ENCODE data around the gene SLMAP.
"Not testable (repeated sequence)": the region's sequence is repeated elsewhere in the genome, so short reads cannot be mapped to it uniquely, and the experiment has no call there.

The SLMAP gene

DNA sequence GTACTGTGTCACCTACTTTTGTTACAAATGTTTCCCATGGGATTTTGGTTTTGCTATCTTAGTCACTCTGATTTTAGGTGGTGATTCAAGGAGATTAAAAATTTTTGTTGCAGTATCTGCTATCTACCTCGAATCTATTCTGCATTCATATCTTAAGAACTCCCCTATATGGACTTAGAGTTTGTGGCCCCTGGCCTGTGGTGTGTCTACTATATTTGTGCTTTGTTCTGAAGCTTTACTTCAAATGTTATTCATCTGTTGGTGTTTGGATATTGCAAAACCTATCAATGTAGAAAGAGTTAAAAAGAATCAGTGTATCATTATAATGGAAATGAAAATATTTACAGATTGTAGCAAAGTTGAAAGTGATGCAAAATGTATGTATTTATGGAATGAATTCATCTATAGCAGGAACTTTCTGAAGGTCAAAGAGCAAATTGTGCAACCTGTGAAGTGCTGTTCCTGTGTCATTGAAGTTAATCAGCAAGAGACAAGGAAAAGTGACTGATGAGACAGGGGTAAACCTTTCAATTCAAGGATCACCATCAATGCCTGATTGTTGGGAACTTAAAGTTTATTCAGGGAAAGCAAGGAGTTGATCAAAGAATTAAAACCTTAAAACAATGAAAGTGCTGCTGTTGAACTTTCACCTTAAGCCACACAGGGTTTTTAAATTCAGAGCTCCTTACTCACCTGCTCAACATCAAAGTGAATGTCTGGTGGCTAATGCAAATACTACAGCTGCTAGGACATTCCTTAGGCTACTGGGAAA, 71.0 kb downstream of the SLMAP start:
- peak; percentile 49 for DNase-seq (ENCODE audit: low spot score)

DNA sequence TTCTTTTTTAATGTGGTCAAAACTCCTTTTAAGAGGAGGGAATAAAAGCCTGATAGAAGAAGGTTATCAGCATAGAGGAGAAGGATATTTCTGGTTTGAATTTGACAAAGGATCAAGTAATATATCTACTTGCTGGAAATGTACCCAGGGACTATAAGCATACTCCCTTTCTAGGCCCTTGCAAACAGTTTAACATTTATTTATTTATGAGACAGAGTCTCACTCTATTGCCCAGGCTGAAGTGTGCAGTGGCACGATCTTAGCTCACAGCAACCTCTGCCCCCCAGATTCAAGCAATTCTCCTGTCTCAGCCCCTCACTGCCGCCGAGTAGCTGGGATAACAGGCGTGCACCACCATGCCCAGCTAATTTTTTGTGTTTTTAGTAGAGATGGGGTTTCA, 71.6 kb downstream of the SLMAP start:
- no peak for DNase-seq (ENCODE audit: low spot score)

DNA sequence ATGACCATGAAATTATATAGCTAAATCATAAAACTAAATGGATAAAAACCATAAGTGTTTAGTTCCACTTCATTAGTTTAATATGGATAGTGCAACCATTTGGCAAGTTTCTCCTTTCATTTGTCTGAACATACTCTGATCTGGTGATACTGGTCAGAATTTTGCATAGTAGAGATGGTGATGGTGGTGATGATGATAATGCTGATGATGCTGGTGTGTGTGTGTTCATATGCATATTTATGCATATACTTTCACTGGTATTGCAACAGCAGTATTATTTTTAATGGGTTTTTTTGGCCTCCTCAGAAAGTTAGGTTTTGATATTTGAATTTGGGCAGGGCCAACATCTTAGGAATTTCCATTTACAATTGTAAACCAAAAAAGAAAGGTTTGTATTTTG, 76.4 kb downstream of the SLMAP start:
- no peak for DNase-seq (ENCODE audit: low spot score)

DNA sequence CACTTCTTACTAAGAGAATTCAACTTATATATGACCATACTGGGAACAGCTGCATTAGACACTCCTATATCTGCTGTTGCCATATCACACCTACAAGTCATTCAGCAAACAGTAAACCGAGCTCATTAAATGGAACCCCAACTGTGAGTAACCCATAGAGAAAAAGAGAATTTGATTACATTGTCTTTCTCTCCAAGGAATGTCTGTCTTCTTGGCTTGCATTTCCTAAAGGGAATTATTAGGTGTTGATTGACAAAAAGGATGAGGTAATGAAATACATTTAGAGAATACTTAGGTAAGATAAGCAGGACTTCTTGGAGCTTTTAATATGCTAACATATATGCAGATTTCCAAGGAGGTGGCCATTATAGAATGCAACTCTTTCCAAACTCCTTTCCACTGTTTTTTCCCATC, 76.8 kb downstream of the SLMAP start:
- no peak for DNase-seq (ENCODE audit: low spot score)

DNA sequence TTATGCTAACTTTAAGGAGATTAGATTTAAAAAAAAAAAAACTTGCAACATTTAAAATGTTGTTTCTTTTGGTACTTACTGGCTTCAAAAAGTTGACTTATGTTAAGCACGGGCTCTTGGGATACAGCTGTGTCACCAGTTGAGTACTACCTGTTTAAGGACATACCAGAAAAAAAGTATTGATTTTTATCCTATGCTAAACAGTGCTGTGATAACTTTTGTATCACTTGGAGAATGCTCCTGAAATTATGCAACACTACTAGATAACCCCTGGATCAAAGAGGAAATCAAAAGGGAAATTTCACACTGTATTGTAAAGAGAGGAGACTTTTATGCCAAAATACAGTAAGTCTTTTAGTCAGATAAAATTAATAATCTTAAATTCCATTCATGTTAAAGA, 77.7 kb downstream of the SLMAP start:
- DNase-seq (ENCODE audit: low spot score): no peak

DNA sequence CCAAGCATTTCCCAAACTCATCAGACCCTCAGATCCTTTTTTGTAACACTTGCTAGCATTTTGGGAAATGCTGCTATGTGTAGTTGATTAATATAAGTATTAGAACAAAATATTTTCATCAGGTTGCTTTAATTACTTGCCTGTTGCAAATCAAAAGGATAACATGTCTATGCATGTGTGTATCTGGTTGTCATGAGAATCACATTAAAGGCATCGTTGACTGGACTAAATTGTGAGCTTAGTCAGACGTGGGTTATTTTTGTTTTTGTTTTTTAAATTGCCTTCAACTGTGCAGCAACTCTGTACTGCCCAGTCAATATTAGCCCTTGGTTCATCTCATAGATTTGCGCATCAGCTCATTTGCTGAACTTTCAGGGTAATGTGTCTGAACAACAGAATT, 81.6 kb downstream of the SLMAP start:
- no peak for DNase-seq (ENCODE audit: low spot score)

DNA sequence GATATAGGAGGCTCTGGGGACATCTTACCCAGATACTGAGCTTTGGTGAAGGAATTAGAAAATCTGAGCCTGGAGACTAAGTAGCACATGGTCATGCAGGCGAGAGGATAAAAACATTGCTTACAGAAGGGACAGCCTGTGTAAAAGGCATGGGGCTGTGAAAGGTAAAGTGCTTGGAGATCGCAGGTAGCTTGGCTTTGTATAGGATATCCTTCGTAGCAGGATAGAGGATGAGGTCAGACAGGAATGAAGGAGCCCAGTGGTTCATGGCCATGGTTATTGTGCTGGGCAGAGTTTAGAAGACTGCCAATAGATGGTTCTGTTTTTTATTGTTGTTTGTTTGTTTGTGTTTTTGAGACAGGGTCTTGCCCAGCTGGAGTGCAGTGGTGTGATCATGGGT, 82.5 kb downstream of the SLMAP start:
- DNase-seq (ENCODE audit: low spot score): no peak

DNA sequence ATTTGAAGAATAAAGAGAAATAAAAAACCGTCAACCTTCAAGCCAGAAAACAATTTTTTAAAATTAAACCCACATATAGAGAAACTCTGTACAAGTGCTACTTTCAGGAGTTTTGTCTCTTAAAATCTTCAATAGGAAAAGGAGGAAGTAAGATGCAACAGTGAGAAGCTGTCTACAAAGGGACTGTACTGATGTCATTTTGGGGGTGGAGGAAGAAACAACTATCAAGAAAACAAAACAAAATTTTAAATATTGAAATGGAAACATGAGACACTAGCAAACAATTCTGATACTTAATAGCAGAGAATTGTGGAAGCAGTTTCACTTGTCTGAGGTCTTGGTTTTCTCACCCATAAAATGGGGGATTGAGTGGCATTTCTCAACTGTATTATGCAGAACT, 84.4 kb downstream of the SLMAP start:
- no peak for DNase-seq (ENCODE audit: low spot score)

DNA sequence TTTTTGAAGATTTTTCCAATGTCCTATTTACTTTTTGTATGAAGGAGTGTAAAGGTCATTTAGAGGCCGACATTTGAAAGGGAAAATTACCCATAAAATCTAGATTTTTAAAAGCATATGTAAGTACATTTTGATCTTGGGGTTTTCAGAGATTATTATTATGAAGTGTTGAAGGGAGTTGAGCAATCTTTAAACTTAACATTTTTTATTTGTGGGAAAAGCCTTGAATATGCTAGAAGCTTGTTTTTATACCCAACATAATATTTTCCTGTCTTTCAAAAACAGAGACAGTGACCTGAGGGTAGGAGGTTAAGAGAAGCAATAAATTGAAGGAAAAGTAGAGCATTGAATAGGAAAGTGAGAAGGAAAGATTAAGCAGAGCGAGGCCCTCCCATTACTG, 85.7 kb downstream of the SLMAP start:
- no peak for DNase-seq (ENCODE audit: low spot score)

DNA sequence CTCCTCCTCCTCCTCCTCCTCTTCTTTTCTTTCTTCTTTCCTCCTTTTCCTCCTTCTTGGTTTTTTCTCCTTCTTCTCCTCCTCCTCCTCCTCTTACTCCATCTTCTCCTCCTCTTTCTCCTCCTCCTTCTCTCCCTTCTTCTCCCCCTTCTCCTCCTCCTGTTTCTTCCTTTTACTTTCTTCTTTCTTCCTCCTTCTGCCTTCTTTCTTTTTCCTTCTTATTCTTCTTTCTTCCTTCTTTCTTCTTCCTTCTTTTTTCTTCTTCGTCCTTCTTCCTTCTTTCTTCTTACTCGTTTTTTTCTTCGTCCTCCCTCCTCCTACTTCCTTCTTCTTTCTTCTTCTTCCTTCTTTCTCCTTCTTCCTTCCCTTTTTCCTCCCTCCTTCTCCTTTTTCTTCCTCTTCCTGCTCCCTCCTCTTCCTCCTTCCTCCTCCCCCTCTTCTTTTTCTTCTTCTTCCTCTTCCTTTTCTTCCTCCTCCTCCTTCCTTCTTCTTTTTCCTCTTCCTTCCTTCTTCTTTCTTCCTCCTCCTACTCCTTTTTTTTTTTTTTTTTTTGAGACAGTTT, 92.1 kb downstream of the SLMAP start:
- no peak for DNase-seq (ENCODE audit: low spot score)

DNA sequence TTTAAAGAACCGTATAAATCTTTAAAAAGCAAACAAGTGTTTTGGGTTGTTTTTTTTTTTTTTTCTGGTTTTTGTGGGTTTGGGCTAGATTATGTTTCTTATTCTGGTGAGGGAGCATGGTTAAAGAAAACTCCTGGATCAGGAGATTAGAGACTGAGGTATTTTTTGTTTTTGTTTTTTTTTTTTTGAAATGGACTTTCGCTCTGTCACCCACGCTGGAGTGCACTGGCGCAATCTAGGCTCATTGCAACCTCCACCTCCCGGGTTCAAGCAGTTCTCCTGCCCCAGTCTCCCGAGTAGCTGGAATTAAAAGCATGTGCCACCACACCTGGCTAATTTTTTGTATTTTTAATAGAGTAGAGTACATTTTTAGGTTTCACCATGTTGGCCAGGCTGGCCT, 95.2 kb downstream of the SLMAP start:
- DNase-seq (ENCODE audit: low spot score): no peak

DNA sequence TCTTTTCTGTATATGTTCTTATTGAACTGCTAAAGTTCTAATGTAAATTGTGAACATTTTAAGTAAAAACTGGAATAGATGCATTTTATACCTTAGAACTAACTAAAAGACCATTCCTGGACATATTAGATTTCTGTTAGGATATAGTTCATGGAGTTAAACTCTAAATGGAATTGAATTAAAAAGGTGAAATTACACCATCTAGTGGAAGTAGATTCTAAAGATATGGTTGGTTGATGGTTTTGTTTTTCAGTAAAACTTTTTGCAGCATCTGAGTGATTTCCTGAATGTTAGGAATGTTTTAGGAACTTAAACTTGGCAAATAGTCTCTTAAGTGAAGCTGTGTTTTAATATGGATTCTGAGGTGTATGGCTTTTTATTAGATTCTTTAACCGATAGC, 96.8 kb downstream of the SLMAP start:
- DNase-seq (ENCODE audit: low spot score): peak; percentile 10

DNA sequence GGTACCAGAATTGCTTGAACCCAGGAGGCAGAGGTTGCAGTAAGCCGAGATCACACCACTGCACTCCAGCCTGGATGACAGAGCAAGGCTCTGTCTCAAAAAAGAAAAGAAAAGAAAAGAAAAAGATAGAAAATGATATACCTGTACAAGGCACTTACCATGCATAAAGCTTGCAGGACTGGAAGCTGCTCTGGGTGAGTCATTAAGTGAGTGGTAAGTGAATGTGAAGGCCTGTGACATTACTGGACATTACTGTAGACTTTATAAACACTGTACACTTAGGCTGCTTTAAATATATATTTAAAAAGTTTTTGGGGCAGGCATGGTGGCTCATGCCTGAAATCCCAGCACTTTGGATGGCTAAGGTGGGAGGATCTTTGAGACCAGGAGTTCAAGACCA, 99.2 kb downstream of the SLMAP start:
- no peak for DNase-seq (ENCODE audit: low spot score)

DNA sequence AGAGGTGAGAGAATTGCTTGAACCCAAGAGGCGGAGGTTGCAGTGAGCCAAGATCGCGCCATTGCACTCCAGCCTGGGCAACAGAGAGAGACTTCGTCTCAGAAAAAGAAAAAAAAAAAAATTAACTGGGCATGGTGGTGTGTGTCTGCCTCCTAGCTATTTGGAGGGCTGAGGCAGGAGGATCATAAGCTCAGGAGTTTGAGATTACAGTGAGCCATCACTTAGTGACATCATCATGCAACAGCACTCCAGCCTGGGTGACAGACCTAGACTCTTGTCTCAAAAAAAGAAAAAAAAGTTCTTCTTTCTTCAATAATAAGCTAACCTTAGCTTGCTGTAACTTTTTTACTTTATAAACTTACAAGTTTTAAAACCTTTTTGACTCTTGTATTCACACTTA, 99.8 kb downstream of the SLMAP start:
- DNase-seq (ENCODE audit: low spot score): no peak

DNA sequence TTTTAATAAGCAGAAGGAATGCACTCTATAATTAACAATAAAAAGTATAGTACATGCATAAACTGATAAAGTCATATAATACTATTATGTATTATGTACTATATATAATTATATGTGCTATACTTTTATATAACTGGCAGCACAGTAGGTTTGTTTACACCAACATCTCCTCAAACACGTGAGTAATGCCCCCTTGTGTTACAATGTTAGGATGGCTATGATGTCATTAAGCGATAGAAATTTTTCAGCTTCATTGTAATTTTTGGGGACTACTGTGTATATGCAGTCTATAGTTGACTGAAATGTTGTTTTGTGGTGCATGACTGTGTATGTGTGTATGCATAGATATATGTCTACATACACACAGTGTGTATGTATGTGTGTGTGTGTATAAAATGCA, 100.6 kb downstream of the SLMAP start:
- DNase-seq (ENCODE audit: low spot score): no peak

DNA sequence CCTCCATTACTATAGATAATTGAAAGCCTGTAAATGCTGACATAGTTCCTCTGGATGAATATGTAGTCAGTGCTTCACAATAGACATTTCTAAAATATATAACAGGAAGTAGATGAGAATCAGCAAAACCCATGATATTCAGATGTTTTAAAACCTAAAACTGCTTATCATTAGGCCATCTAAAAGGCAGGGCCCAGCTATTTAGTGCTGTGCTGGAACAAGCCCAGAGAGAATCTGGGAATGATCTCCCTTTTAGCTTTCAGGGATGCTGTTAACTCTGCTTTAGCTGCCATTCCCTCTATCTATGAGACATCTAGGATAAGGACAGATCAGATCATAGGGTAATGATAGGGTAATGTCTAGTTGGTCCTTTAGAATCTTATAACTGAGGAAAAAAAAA, 106.8 kb downstream of the SLMAP start:
- no peak for DNase-seq (ENCODE audit: low spot score)

DNA sequence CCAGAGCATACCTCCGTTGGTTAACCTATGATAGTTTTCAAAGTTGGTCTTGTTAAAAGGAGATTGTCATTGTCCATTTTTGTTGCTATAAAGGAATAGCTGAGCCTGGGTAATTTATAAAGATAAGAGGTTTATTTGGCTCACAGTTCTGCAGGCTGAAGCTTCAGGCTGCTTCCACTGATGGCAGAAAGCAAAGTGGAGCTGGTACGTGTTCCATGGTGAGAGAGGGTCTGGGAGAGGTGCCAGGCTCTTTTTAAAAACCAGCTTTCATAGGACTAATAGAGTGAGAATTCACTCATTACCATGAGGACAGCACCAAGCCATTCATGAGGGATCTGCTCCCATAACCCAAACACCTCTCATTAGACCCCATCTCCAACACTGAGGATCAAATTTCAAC, 107.3 kb downstream of the SLMAP start:
- no peak for DNase-seq (ENCODE audit: low spot score)

DNA sequence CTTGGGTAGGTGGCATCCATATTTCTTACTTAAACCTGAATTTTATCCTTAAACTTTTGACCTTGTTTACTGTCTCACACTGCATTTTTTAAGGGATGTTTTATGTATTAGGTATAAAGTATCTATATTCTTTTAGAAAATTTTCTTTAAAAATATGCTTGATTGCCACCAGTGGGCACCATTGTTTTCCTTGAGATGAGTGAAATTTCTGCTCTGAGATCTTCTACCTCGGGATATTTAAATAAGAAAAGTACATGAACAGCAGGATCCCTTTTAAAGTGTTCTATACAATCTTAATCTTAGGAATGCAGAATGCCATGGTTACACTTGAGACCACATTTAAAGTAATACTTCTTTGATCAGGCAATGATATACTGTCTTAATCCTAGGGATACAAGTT, 108.7 kb downstream of the SLMAP start:
- no peak for DNase-seq (ENCODE audit: low spot score)

DNA sequence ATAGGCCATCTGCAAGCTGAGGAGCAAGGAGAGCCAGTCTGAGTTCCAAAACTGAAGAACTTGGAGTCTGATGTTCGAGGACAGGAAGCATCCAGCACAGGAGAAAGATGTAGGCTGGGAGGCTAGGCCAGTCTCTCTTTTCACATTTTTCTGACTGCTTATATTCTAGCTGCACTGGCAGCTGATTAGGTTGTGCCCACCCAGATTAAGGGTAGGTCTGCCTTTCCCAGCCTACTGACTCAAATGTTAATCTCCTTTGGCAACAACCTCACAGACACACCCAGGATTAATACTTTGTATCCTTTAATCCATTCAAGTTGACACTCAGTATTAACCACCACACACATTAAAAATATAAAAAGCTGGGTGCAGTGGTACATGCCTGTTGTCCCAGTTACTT, 113.0 kb downstream of the SLMAP start:
- DNase-seq (ENCODE audit: low spot score): not testable (repeated sequence)

DNA sequence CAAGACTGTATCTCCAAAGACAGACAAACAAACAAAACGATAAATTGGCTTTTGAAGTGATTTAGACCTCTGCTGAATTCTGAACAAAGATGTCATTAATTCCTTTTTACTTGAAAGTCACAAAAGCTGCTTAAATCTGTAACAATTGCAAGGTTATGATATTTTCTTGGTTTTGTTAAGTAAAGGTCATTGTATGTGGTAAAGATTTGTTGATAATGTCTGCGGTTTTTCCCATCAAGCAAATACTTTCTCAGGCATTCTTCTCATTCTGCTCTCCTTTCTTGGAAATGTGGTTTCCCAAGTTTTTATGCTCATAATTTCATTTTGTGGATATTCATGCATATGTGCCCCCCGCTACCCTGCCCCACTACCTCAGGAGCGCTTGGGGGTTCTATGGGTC, 116.5 kb downstream of the SLMAP start:
- DNase-seq (ENCODE audit: low spot score): no peak

DNA sequence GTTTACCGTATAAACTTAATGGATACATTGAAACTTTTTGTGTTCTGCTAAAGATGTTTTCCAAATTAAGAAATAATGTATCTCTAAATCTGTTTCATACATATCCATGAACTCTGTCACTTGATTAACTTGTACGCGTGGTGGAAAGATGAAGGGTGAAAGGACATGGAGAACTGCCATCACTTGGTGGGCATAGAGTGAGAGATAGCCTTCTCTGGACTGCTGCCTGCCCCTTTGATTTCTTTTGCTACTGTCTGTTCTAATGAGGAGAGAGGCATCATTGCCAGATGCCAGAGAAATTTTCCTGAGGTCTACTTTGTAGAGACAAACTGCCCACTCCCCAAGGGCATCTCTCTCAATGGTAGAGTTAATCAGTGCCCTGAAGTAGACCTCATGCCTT, 120.5 kb downstream of the SLMAP start:
- no peak for DNase-seq (ENCODE audit: low spot score)

DNA sequence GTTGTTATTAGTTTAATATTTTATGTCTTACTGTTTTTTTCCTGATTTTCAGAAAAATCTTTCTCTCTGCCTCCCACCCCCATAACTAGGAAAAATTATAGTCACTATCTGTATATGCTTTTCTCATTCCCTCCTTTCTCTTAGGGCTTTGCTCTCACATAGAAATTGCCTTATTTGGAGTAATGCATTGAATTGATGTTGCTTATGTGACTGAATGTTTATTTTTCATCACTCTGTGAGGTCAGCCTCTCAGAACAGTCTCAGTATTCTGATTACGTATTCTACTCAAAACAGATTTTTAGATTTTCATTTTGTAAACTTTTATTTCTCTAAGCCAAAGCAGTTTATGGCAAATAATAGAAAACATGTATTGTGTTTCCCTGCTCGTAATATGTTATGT, 121.0 kb downstream of the SLMAP start:
- no peak for DNase-seq (ENCODE audit: low spot score)

DNA sequence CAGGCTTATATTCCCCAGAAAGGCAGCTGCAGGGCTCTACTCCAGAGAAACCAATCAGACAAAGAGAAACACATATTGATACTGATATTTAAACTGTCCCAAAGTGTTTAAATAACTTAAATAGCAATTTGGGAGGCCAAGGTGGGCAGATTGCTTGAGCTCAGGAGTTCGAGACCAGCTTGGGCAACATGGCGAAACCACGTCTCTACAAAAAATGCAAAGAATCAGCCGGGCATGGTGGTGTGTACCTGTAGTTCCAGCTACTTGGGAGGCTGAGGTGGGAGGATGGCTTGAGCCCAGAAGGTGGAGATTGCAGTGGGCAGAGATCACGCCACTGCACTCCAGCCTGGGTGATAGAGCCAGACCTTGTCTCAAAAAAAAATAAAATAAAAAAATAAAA, 128.3 kb downstream of the SLMAP start:
- not testable (repeated sequence) for DNase-seq (ENCODE audit: low spot score)

DNA sequence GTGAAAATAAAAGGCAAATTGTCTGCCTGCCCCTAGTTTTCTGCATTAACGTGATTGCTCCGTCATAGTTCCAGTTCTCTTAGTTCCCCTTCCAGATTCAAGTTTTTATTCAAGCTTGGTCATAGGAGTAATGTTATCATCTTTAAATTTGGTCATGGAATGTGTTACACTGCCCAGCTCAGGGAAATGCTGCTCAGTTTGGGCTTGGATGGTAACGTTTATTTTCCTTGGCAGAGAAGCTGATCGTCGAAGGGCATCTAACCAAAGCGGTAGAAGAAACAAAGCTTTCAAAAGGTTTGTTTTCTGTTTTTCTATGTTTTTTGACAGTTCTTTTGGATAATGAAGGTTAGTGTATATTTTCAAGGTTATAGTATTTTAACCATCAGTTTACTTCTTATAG, 133.7 kb downstream of the SLMAP start:
- DNase-seq (ENCODE audit: low spot score): no peak
